Measurements from ENCODE around the gene CHD1L. TPM values are rescaled to one million over a fixed set of nuclear protein-coding genes. Genes with fewer than 3 reads are reported as not detected.
"Not testable (repeated sequence)": the region's sequence is repeated elsewhere in the genome, so short reads cannot be mapped to it uniquely, and the experiment has no call there.

The CHD1L gene
- total RNA-seq, 1 donor from 2014 or later: 26.0 TPM

DNA sequence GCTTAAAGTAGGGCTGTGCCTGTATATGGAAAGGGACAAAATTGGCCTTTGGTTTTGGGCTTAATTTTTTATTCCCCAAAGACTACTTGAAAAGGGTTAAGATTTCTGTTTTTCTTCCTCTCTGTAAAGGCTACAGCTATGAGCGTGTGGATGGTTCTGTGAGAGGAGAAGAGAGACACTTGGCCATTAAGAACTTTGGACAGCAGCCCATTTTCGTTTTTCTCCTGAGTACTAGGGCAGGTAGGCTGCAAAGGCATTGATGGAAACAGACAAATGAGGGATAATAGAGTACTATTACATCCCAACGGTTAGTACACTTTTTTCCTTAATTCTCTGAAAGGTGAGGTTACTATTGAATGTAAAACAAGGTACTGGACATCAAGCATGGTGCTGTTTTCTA, 29.6 kb downstream of the CHD1L start:
- no peak for DNase-seq

DNA sequence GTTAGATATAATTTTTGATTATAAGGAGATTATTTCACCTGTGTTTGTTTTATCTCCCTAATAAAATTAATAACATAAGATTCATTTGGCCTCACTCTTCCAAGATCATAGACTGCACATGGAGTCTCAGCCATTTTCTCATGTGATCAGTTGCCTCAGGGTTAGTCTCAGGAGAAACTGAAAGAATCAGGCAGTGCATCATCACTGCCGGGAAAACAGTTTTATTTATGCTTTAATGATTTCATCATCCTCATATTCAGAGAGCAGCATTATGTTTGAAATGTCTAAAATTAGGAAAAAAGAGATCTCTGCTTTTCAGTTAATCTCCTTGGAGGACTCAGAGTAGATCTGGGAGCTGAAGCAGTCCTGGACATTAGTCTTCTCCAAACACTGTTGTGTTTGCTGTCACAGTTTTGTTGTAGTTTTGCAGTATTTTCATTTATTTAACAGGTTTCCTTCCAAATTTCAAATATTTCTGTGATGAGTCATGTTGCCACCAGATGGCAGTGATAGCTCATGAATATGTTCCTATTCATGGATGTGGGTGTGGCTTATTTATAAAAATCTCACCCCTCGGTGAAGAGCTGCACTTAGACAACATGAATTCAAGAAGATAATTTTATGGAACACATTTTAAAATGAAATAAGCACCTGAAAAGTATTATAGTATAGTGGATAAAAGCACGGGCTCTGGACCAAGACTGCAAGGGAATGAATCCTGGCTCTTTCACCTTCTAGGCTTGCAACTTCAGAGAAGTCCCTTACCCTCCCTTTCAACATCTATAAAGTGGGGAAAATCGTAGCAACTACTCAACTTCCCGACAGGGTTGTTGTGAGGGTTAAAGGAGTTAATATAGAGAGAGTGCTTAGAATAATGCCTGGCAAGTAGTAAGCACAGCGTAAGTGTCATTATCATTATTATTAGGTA, 31.2 kb downstream of the CHD1L start:
- peak; percentile 81 for DNase-seq

DNA sequence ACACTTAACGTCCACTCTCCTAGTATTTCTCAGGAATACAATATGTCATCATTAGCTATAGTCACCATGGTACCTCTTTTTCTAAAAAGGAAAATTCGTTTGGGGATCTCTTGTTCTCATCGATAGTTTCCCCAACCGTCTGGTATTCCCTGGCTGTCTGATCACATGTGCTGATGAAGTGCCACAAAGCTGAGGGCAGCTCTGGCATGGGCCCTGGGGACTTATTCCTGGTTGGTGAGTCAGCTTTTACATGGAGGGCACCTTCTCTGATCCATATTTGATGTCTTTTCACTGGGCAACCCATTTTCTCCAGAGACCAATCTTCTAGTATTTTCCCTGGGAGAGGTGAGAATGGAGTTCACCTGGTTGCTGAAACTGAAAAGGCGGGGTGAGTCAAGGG, 39.5 kb downstream of the CHD1L start:
- no peak for DNase-seq

DNA sequence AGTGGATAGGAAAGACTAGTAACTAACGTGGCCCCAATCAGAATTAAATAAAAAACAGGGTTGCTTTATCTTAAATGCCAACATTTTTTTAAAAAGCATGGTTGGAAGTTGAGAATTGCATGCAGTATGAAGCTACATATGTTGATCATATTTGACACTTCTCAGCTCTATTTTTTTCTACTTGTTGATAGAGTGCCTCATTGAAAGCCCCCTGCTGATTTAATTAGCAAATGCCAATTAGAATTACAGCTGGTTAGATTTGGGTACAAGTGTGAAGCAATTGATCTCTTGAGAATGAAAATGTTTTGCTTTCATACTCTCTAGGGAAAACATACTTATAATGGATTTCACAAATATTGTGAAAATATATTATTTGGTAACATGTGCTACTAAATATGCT, 40.5 kb downstream of the CHD1L start:
- no peak for DNase-seq

DNA sequence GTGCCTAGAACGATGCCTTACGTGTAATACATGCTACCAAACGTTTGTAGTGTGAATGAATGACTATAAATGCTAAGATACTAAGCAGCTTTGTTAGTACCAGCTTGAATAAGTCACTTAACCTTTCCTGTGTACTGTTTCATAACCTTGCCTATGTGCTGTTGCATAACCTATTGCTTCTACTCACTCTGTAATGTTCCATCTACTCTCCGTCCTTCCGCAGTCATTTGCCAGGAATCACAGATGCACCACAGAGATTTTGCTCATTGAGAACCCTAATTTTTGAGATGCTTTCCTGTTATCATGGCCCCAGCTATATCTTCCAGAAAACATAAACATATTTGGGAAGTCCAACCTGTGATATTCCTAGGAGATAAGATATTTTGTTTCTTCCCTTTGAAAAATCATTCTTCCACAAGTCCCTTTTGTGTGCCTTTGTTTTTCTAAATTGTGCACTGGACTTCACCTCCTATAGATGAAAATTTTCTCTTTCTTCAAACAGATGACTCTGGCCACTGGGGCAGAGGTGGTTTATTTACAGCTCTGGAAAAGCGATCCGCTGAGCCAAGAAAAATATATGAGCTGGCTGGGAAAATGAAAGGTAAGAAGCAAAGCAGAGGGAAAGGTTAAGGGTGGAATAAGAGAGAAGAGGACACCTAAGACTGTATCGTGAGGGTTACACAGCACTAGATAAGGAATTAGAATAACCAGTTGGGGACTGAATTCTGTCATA, 44.8 kb downstream of the CHD1L start:
- no peak for DNase-seq

DNA sequence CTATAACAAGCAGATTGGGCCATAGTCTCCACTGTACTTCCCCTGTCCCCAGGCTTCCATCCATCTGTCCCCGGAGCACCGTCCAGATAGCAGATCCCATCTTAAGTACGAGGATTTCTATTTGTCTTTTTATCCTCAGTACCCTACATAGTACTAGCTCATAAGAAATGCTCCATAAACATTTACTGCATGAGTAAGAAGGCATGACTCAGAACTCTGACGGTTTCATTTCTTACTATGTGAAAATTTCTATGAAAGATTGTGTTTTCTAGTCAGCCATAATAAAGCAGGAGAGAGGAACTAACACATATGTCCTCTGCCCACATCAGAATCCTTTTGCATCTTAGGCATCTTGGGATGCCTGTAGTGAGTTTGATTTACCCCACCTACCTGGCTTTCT, 49.5 kb downstream of the CHD1L start:
- DNase-seq: peak; percentile 24

DNA sequence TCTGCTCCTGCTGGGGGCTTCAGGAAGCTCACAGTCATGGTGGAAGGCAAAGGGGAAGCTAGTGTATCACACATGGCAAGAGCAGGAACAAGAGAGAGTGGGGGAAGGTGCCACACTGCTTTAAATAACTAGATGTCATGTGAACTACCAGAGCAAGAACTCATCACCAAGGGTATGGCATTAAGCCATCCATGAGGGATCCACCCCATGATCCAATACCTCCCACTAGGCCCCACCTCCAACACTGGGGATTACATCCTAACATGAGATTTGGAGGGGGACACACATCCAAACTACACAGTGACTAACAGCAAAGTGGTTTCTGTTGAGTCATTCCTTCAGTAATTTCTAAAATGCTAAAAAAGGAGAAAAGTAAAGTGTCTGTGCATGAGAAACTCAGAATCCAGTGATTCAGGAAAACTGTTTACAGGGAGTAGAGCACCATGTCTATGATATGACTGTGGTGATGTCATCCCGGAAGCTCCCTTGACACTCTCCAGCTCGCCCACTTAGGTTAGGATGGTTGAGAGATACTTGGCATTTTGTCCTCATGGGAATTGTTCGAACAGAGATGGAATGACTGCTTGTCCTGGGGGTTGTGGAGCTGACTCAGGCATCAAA, 50.3 kb downstream of the CHD1L start:
- DNase-seq: peak; percentile 18

DNA sequence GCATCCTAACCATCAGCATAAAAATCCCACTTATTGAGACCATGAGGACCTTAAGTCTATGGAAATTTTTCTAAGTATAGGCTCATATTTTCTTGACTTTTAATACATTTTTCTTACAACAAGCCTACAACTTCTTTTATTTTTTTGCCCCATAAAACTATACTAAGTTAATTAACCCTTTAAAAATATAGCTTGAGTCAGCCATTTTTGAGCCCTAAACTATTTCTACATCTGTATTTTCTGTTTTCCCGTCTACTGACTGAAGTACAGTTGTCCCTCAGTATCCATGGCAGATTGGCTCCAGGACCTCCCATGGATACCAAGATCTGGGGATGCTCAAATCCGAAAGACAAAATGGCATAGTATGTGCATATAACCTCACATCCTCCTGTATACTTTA, 55.0 kb downstream of the CHD1L start:
- DNase-seq: no peak

DNA sequence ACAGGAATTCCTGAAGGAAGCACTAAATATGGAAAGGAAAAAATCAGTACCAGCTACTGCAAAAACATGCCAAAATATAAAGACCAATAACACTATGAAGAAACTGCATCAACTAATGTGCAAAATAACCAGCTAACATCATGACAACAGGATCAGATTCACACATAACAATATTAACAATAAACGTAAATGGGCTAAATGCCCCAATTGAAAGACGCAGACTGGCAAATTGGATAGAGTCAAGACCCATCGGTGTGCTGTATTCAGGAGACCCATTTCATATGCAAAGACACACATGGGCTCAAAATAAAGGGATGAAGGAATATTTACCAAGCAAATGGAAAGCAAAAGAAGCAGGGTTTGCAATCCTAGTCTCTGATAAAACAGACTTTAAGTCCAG, 63.3 kb downstream of the CHD1L start:
- not testable (repeated sequence) for DNase-seq

DNA sequence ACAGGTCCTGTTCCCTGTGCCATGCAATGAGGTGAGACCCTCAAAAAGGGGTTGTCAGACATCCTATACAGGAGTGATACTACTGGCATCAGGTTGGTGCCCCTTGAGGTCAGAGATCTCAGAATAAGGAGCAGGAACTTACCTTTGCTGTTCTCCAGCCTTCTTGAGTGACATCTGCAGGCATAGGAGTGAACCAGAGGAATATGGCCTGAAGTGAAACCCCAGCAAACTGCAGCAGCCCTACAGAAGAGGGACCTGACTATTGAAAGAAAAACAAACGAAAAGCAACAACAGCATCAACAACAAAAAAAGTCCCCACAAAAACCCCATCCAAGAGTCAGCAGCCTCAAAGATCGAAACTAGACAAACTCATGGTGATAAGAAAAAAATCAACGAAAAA, 74.5 kb downstream of the CHD1L start:
- no peak for DNase-seq

DNA sequence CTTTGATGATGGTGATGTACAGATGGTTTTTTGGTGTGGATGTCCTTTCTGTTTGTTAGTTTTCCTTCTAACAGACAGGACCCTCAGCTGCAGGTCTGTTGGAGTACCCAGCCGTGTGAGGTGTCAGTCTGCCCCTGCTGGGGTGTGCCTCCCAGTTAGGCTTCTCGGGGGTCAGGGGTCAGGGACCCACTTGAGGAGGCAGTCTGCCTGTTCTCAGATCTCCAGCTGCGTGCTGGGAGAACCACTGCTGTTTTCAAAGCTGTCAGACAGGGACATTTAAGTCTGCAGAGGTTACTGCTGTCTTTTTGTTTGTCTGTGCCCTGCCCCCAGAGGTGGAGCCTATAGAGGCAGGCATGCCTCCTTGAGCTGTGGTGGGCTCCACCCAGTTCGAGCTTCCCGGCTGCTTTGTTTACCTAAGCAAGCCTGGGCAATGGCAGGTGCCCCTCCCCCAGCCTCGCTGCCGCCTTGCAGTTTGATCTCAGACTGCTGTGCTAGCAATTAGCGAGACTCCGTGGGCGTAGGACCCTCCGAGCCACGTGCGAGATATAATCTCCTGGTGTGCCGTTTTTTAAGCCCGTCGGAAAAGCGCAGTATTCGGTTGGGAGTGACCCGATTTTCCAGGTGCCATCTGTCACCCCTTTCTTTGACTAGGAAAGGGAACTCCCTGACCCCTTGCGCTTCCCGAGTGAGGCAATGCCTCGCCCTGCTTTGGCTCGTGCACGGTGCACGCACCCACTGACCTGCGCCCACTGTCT, 84.6 kb downstream of the CHD1L start:
- DNase-seq: not testable (repeated sequence)

DNA sequence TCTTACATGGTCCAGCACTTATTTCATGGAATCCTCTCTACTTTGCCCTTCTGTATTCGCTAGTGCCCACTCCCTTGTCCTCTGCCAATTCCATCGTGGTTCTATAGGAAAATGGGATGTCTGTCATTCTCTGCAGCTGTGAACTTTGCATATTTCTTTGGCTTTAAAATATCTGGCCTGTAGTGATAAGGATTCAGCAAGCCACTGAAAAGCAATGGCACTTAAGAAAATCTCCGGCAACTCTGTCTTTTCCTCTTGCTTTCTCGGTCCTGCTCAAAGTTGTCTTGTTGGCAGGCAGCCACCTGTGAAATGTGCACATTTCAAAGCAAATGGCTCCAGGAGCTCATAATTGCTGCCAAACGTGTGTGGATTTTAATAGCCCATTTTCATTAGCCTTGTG, 91.8 kb downstream of the CHD1L start:
- DNase-seq: no peak

DNA sequence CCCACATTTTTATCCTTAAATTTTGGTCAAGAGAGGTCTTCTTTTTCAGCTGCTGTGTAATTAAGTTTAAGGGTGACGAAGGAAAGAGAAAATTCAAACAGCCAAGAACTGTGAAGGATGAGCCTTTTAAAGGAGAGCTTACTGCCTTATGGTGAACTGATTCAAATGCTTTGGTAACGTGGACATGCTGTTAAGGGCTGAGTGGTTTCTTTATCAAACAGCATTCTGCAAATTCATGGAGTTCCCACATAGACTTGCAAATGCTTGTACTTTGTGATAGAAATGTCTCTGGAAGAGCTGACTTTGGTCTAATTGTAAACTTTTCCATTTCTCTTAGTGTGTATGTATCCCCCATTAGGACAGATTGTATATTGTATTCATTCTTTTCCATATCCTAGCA, 93.8 kb downstream of the CHD1L start:
- no peak for DNase-seq

DNA sequence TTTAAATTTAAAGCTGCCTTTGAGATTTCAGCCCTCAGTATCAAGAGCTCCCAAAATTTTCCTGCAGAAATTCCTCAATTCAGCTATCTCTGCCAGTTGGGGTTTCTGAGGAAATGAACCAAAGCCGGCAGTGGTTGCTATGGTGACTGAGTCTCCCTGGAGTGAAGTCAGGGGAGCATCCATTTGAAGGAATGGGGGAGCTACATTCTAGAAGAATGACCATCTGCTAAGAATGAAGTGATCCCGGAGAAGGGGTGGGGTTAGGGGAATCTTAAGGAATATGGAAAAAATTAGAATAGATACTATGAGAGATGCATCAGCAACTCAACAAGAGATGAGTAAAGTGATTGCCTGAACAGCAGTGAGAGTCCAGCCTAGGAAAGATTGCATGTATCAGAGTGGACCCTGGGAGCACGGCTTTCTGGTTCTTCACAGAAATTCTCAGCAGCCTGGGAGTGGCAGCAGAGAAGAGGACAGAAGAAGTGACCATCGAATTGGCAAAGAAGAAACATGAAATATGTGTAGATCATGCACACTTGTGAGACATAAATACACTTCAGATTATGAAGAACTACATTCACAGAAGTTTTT, 94.7 kb downstream of the CHD1L start:
- DNase-seq: no peak

DNA sequence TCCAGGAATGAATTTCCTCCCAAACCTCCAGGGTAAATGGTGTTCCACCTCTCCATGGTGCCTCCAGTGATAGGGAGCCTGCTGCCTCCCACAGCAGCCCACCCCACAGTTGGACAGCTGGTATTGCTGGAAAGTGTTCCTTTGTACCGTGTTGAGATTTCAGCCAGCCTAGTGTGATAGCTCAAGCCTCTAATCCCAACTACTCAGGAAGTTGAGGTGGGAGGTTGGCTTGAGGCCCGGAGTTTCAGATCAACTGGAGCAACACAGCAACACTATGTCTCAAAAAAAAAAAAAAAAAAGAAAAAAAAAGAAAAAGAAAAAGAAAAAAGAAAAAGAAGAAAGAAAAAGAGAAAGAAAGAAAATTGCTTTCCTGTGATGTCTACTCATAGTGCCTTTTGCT, 96.1 kb downstream of the CHD1L start:
- DNase-seq: no peak

DNA sequence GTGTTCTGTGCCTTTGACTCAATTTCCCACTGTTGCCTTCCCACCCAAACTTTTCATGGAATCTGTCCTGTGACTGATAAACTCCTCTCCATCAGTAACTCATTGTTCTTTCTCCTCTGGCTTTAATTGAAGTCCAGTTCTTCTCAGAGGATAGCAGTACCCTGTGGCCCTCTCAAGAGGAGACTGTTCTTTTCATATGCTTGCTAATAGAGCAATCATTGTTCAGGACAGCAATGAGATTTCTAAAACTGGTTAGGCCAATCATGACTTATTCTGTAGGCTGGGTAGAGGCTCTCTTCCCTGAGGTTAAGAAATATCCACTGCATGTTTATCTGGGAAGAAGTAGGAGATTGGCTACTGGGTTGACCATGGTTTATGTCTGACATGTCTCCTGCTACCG, 98.8 kb downstream of the CHD1L start:
- DNase-seq: no peak

Other genes with a start within 250 kb of the CHD1L start
- gene PRKAB2, start 70.2 kb upstream of the CHD1L start, total RNA-seq: 5.6 and 6.3 TPM in 2 replicates
- 3.6 and 5.3 TPM in 2 replicates for gene FMO5, start 17.3 kb upstream of the CHD1L start, total RNA-seq

Data from dermis blood vessel endothelial cell (primary cell).